Liver (tissue), 9 donors: Measurements from ENCODE around the gene GPX7. TPM values are rescaled to one million over a fixed set of nuclear protein-coding genes. Genes with fewer than 3 reads are reported as not detected.

Source experiments
- DNase-seq: peaks from one replicate; pipeline ENCODE4 v3.0.0-alpha.2; 2017; ENCODE audit warnings: low spot score
- H3K27ac ChIP-seq, 2 donors: one replicate each; pipeline ENCODE4 v1.7.0; 2013; ENCODE audit warnings: inconsistent platforms in 2 of 2, low read length in 2 of 2, control low read depth in 1 of 2, low read depth in 1 of 2, mild to moderate bottlenecking in 1 of 2
- H3K27me3 ChIP-seq, 4 donors: one replicate each; pipeline versions ENCODE4 v1.6.1 to v1.7.0; 2013; ENCODE audit warnings: low read length in 3 of 4, inconsistent platforms in 1 of 4, mild to moderate bottlenecking in 1 of 4, moderate library complexity in 1 of 4; ENCODE audit not compliant: control insufficient read depth in 4 of 4, insufficient read depth in 4 of 4
- H3K36me3 ChIP-seq, 4 donors: one replicate each; pipeline versions ENCODE4 v1.6.1 to v1.7.0; 2013; ENCODE audit warnings: low read length in 3 of 4, mild to moderate bottlenecking in 3 of 4, low read depth in 1 of 4, moderate library complexity in 1 of 4; ENCODE audit not compliant: control insufficient read depth in 4 of 4, insufficient read depth in 3 of 4
- H3K4me1 ChIP-seq, 4 donors: one replicate each; pipeline versions ENCODE4 v1.6.1 to v1.7.0; 2013; ENCODE audit warnings: low read length in 3 of 4, mild to moderate bottlenecking in 3 of 4, moderate library complexity in 1 of 4; ENCODE audit not compliant: control insufficient read depth in 4 of 4, insufficient read depth in 4 of 4
- H3K4me3 ChIP-seq, 3 donors: one replicate each; pipeline versions ENCODE4 v1.6.1 to v1.7.0; 2013; ENCODE audit warnings: low read length in 3 of 3, control low read depth in 1 of 3, low read depth in 1 of 3, mild to moderate bottlenecking in 1 of 3
- H3K9ac ChIP-seq, 2 donors: one replicate each; pipeline ENCODE4 v1.7.0; 2013; ENCODE audit warnings: low read length in 2 of 2, mild to moderate bottlenecking in 2 of 2, moderate library complexity in 2 of 2, control low read depth in 1 of 2, low read depth in 1 of 2
- H3K9me3 ChIP-seq, 4 donors: one replicate each; pipeline versions ENCODE4 v1.6.1 to v1.7.0; 2013; ENCODE audit warnings: low read length in 3 of 4; ENCODE audit not compliant: control insufficient read depth in 4 of 4
- EGR1 ChIP-seq, 2 donors: IDR thresholded peaks; 2 replicates each; pipeline ENCODE4 v1.6.1; 2016 to 2018; ENCODE audit warnings: antibody characterized with exemption in 2 of 2, low read depth in 2 of 2
- FOXA1 ChIP-seq: IDR thresholded peaks from 2 replicates; pipeline ENCODE4 v1.6.1; 2016; ENCODE audit warnings: antibody characterized with exemption
- GABPA ChIP-seq, 2 donors: IDR thresholded peaks in 1 of 2; conservative IDR thresholded peaks in 1 of 2; 2 replicates each; pipeline ENCODE4 v1.6.1; 2016; ENCODE audit warnings: antibody characterized with exemption in 2 of 2, mild to moderate bottlenecking in 1 of 2, moderate library complexity in 1 of 2
- NR2F2 ChIP-seq: IDR thresholded peaks from 2 replicates; pipeline ENCODE4 v1.6.1; 2016; ENCODE audit warnings: antibody characterized with exemption
- RAD21 ChIP-seq, 2 donors: IDR thresholded peaks; 2 replicates each; pipeline ENCODE4 v1.6.1; 2016; ENCODE audit warnings: antibody characterized with exemption in 2 of 2, mild to moderate bottlenecking in 2 of 2
- RXRA ChIP-seq, 2 donors: IDR thresholded peaks; 2 replicates each; pipeline ENCODE4 v1.6.1; 2017 to 2018; ENCODE audit warnings: antibody characterized with exemption in 2 of 2, mild to moderate bottlenecking in 1 of 2
- SP1 ChIP-seq: IDR thresholded peaks from 2 replicates; pipeline ENCODE4 v1.6.1; 2018; ENCODE audit warnings: antibody characterized with exemption, mild to moderate bottlenecking
- TAF1 ChIP-seq: conservative IDR thresholded peaks from 2 replicates; pipeline ENCODE4 v1.6.1; 2016; ENCODE audit warnings: antibody characterized with exemption, mild to moderate bottlenecking
- YY1 ChIP-seq: IDR thresholded peaks from 2 replicates; pipeline ENCODE4 v1.6.1; 2016; ENCODE audit warnings: antibody characterized with exemption, mild to moderate bottlenecking
- WGBS: extraction: QIAGEN DNeasy Blood & Tissue Kit; methylation state at CpG from one replicate; pipeline ENCODE4 v1.1.7; 2013; 5-methylcytosine and 5-hydroxymethylcytosine counted together
- polyA plus RNA-seq, 2 donors: library from polyadenylated mRNA; stranded (reverse) in 1 of 2; unstranded in 1 of 2; fragments of 200-250 nt in 1 of 2; fragments of >200 nt in 1 of 2; fragmentation: Nextera tagmentation in 1 of 2; extraction: Ambion mirVana in 1 of 2; gene quantifications; one replicate each; pipeline versions ENCODE4 v1.2.1 to v1.2.3, GENCODE V29; 2013 to 2015
- total RNA-seq, 2 donors: library from RNA; depleted of rRNA; stranded (reverse); fragments of >200 nt; gene quantifications; one replicate each; pipeline ENCODE4 v1.2.3, GENCODE V29; 2014
- TF ChIP-seq, protein P1 (sequence below): IDR thresholded peaks from 2 replicates; pipeline ENCODE4 v1.6.1; 2016; ENCODE audit warnings: antibody characterized with exemption
- donor health status: healthy.
- donor health status: healthy.
- donor health status: healthy.
- donor health status: healthy.
- donor health status: healthy.

GPX7 gene
- total and polyA plus RNA-seq, 4 donors: 3.9 to 33.0 (median 5.8) TPM

- no peak overlapping the region for H3K4me3 ChIP-seq
- no peak overlapping the region for H3K27ac ChIP-seq
- no peak overlapping the region for H3K9ac ChIP-seq
- H3K27me3 ChIP-seq: no peaks in the 10 kb centered on the region
- no peaks in the 10 kb centered on the region for H3K36me3 ChIP-seq
- peaks cover 0 to 2% (median 0%) of the 10 kb centered on the region in 4 donors for H3K4me1 ChIP-seq
- no peaks in the 10 kb centered on the region for H3K9me3 ChIP-seq
- WGBS: 57% methylated on average over 2 of the region's 2 CpGs
- TF ChIP-seq NR2F2 (peak; percentile 38), RAD21 (IDR thresholded peaks at IDR 0.05) (no peak)
- no peak for DNase-seq
Measured at GRCh38 chr1:52613636-52614373, 11.6 kb downstream of the GPX7 start.

DNA sequence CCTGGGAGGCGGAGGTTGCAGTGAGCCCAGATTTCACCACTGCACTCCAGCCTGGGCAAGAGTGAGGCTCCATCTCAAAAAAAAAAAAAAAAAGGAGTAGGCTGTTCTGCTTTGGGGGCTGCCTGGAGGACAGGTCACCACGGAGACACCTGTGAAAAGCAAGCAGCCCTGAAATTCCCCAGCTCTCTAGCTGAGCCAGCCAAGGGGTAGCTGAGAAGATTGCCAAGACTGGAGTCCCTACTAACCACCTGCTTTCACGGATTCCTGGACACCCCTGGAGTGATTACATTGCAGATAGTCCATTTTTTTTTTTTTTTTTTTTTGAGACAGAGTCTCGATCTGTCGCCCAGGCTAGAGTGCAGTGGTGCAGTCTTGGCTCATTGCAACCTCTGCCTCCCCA, 12.5 kb downstream of the GPX7 start:
- WGBS: 96% methylated on average over 5 of the region's 5 CpGs
- no peaks in the 10 kb centered on the region for H3K36me3 ChIP-seq
- H3K27me3 ChIP-seq: no peaks in the 10 kb centered on the region
- no peaks in the 10 kb centered on the region for H3K9me3 ChIP-seq
- no peak overlapping the region for H3K27ac ChIP-seq
- TF ChIP-seq EGR1 (IDR thresholded peaks at IDR 0.05; ENCODE audit: low read depth in 2 of 2) (no peak), FOXA1 (no peak), RXRA (IDR thresholded peaks at IDR 0.05) (no peak), RAD21 (IDR thresholded peaks at IDR 0.05) (no peak), SP1 (no peak), NR2F2 (no peak), GABPA (IDR thresholded peaks at IDR 0.05 in 1 of 2, conservative IDR thresholded peaks at IDR 0.05 in 1 of 2) (no peak), TAF1 (no peak), YY1 (no peak)
- no peak for DNase-seq
- no peak overlapping the region for H3K4me3 ChIP-seq
- peaks cover 0 to 2% (median 0%) of the 10 kb centered on the region in 4 donors for H3K4me1 ChIP-seq
- no peak overlapping the region for H3K9ac ChIP-seq

- Histone ChIP-seq H3K9me3 (no peaks in the 10 kb centered on the region), H3K4me3 (no peak overlapping the region), H3K27me3 (no peaks in the 10 kb centered on the region), H3K9ac (no peak overlapping the region), H3K27ac (no peak overlapping the region), H3K36me3 (no peaks in the 10 kb centered on the region), H3K4me1 (peaks cover 0 to 2% (median 0%) of the 10 kb centered on the region in 4 donors)
- WGBS: 85% methylated on average over 5 of the region's 5 CpGs
- no peak for DNase-seq
- TF ChIP-seq RXRA (IDR thresholded peaks at IDR 0.05) (no peak), TAF1 (no peak), YY1 (no peak)
- TF ChIP-seq, protein P1, sequence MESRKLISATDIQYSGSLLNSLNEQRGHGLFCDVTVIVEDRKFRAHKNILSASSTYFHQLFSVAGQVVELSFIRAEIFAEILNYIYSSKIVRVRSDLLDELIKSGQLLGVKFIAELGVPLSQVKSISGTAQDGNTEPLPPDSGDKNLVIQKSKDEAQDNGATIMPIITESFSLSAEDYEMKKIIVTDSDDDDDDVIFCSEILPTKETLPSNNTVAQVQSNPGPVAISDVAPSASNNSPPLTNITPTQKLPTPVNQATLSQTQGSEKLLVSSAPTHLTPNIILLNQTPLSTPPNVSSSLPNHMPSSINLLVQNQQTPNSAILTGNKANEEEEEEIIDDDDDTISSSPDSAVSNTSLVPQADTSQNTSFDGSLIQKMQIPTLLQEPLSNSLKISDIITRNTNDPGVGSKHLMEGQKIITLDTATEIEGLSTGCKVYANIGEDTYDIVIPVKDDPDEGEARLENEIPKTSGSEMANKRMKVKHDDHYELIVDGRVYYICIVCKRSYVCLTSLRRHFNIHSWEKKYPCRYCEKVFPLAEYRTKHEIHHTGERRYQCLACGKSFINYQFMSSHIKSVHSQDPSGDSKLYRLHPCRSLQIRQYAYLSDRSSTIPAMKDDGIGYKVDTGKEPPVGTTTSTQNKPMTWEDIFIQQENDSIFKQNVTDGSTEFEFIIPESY: no peak
Measured at GRCh38 chr1:52615489-52616042, 13.4 kb downstream of the GPX7 start.

DNA sequence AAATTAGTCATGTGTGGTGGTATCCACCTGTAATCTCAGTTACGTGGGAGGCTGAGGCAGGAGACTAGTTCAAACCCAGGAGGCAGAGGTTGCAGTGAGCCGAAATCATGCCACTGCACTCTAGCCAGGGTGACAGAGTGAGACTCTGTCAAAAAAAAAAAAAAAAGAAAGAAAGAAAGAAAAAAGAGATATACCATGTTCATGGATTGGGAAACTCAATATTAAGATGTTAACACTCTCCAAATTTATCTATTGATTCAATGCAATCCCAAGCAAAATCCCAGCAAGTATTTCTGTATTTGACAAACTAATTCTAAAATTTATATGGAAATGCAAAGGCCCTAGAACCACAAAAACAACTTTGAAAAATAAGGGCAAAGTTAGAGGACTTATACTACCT, 19.8 kb downstream of the GPX7 start:
- no peak for DNase-seq
- no peak for TF ChIP-seq GABPA (IDR thresholded peaks at IDR 0.05 in 1 of 2, conservative IDR thresholded peaks at IDR 0.05 in 1 of 2)
- 93% methylated on average over 2 of the region's 2 CpGs for WGBS

More for the DNA sequence above, 19.8 kb downstream of the GPX7 start:
- Histone ChIP-seq H3K4me1 (no peaks in the 10 kb centered on the region), H3K9ac (no peak overlapping the region), H3K9me3 (peaks cover 0 to 5% (median 3%) of the 10 kb centered on the region in 4 donors), H3K27ac (no peak overlapping the region), H3K36me3 (no peaks in the 10 kb centered on the region), H3K27me3 (no peaks in the 10 kb centered on the region), H3K4me3 (no peak overlapping the region)
